ENCODE data around the gene FAM89B.

GRCh38 chr11:65526744-65527143 is 45.6 kb upstream of the FAM89B start:
- TF ChIP-seq POLR2AphosphoS5 (IDR thresholded peaks at IDR 0.05) (no peak), POLR2A (IDR thresholded peaks at IDR 0.05) (no peak)
